ENCODE data around the gene HAPLN2. TPM values are rescaled to one million over a fixed set of nuclear protein-coding genes. Genes with fewer than 3 reads are reported as not detected.
A peak's percentile ranks its signal among the peaks of the same experiment; 100 is the strongest.

HAPLN2 gene
- total RNA-seq, result under 1 TPM in 1 of 3 donors, not detected in 2; 0.28 TPM
- long read RNA-seq, donor 1, partial matches to known transcripts, result 0 of 1 reads
- long read RNA-seq, donor 1, other reads (novel, unspliced or antisense), result 1 of 1 reads
- long read RNA-seq, donor 2, result 0 reads

- H3K36me3 ChIP-seq (ENCODE audit: low read depth), result no peaks in the 10 kb centered on the region
- no peak for DNase-seq
- ATAC-seq, result no peak
- intact Hi-C loops (cut with DNase I, micrococcal nuclease), result loop anchor here in 1 of 2 donors (10.0 kb wide), 1 partner anchor 234 kb away; no protein-coding TSS in a partner anchor
- peaks cover 3% of the 10 kb centered on the region for H3K4me1 ChIP-seq (ENCODE audit: low read depth)
- TF ChIP-seq CTCF (IDR thresholded peaks at IDR 0.05), result no peak
- H3K9me3 ChIP-seq, result no peaks in the 10 kb centered on the region
- no peak within 1 kb of the TSS for H3K4me3 ChIP-seq
These were observed at the start of gene HAPLN2 for GRCh38 chr1:156618853-156619581. HAPLN2 (plus strand) TSS chr1:156619415; CDS start chr1:156623491, 4,076 bp downstream.

GRCh38 chr1:156571261-156571852 lies 47.9 kb upstream of the HAPLN2 start:
- Histone ChIP-seq H3K36me3 (ENCODE audit: low read depth) (no peaks in the 10 kb centered on the region), H3K9me3 (no peaks in the 10 kb centered on the region), H3K4me1 (ENCODE audit: low read depth) (peaks cover 17% of the 10 kb centered on the region), H3K4me3 (no peak overlapping the region)
- peak; percentile 83 for ATAC-seq
- no peak for TF ChIP-seq CTCF (IDR thresholded peaks at IDR 0.05)
- peak in 1 of 3 donors; percentile 39 for DNase-seq
- intact Hi-C loops (cut with DNase I, micrococcal nuclease), result no loop called here

GRCh38 chr1:156571919-156572662 lies 47.1 kb upstream of the HAPLN2 start, which contains the start of gene IQGAP3:
IQGAP3 (minus strand) TSS chr1:156572565; CDS start chr1:156572529, 36 bp downstream.
- DNase-seq (peak; percentile 91 to 93 (median 93)), ATAC-seq (peak; percentile 90)
- Histone ChIP-seq H3K36me3 (ENCODE audit: low read depth) (no peaks in the 10 kb centered on the region), H3K4me1 (ENCODE audit: low read depth) (peaks cover 17% of the 10 kb centered on the region), H3K4me3 (no peak within 1 kb of the TSS), H3K9me3 (no peaks in the 10 kb centered on the region)
- TF ChIP-seq CTCF (IDR thresholded peaks at IDR 0.05), result no peak
- intact Hi-C loops (cut with DNase I, micrococcal nuclease), result no loop called here

GRCh38 chr1:156572663-156573018 lies 46.6 kb upstream of the HAPLN2 start:
- intact Hi-C loops (cut with DNase I, micrococcal nuclease), result no loop called here
- no peaks in the 10 kb centered on the region for H3K9me3 ChIP-seq
- no peak overlapping the region for H3K4me3 ChIP-seq
- no peak for TF ChIP-seq CTCF (IDR thresholded peaks at IDR 0.05)
- no peaks in the 10 kb centered on the region for H3K36me3 ChIP-seq (ENCODE audit: low read depth)
- DNase-seq (no peak), ATAC-seq (no peak)
- H3K4me1 ChIP-seq (ENCODE audit: low read depth), result peaks cover 17% of the 10 kb centered on the region

DNA sequence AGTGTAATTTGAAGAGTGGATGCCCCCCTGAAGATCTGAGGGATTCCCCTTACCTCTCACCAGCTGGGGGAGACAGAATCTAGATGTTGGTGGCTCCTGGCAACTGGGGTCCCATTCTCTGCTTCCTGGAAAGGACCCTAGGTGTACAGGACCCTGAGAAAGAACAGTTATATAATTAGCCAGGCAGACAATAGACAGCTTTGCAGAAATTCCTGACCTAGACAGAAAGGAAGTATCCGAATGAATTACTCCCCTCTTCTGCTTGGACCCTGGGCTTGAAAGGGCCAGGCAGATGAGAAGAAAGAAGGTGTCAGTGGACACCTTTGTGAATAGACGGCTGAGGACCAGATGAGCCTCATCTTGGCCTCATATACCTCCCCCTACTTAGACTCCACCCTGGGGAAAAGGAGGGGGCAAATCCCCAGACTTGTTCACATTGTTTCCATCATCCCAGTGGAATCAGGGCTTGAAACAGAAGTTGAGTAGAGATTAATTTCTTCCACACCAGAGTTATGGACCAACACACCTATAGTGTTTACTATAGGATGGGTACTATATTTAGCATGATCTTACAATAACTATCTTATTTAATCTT lies 45.1 kb upstream of the HAPLN2 start:
- no peak for TF ChIP-seq CTCF (IDR thresholded peaks at IDR 0.05)
- H3K4me3 ChIP-seq, result no peak overlapping the region
- H3K4me1 ChIP-seq (ENCODE audit: low read depth), result peaks cover 17% of the 10 kb centered on the region
- H3K9me3 ChIP-seq, result no peaks in the 10 kb centered on the region
- H3K36me3 ChIP-seq (ENCODE audit: low read depth), result no peaks in the 10 kb centered on the region
- ATAC-seq (no peak), DNase-seq (no peak)
- intact Hi-C loops (cut with DNase I, micrococcal nuclease), result no loop called here
